K562 (cell line): ENCODE measurements around the gene ILF2. TPM values are rescaled to one million over a fixed set of nuclear protein-coding genes. Genes with fewer than 3 reads are reported as not detected.

Experiments
- ERF ChIP-seq: fragments of 450-650 bp; formaldehyde crosslinking; IDR thresholded peaks from 2 replicates; pipeline ENCODE4 v1.4.0; 2020; ENCODE audit warnings: mild to moderate bottlenecking, mixed read lengths
- ETS2 ChIP-seq: IDR thresholded peaks from 2 replicates; pipeline ENCODE4 v1.6.1; 2016; ENCODE audit warnings: borderline replicate concordance, missing genetic modification characterization, mild to moderate bottlenecking, moderate library complexity, missing compliant biosample characterization; ENCODE audit not compliant: poor library complexity, severe bottlenecking
- ETV1 ChIP-seq: fragments of 450-650 bp; conservative IDR thresholded peaks from 2 replicates; pipeline ENCODE4 v1.6.1; 2016; ENCODE audit warnings: missing genetic modification characterization, control low read depth, low read depth, missing compliant biosample characterization
- GTF2E2 ChIP-seq: fragments of 200-800 bp; sonication (Bioruptor generic); IDR thresholded peaks from 2 replicates; pipeline ENCODE4 v1.6.1; 2016; ENCODE audit warnings: missing genetic modification characterization, missing compliant biosample characterization
- KLF1 ChIP-seq: fragments of 450-650 bp; IDR thresholded peaks from 2 replicates; pipeline ENCODE4 v1.6.1; 2016; ENCODE audit warnings: missing genetic modification characterization, missing compliant biosample characterization
- NONO ChIP-seq, 2 experiments: fragments of 200-400 bp in 1 of 2; fragments of 450-650 bp in 1 of 2; formaldehyde crosslinking in 1 of 2; IDR thresholded peaks; 2 replicates each; pipeline ENCODE4 v1.6.1; 2017; ENCODE audit warnings: low read depth in 2 of 2, mild to moderate bottlenecking in 2 of 2, moderate library complexity in 2 of 2, low read length in 1 of 2
- NR2C2 ChIP-seq, 2 experiments: fragments of 200-800 bp in 1 of 2; sonication (Bioruptor generic) in 1 of 2; sonication (generic) in 1 of 2; formaldehyde crosslinking in 1 of 2; IDR thresholded peaks; 2 replicates each; pipeline versions ENCODE4 v1.6.1 to v1.8.0; 2016 to 2022; ENCODE audit warnings: mild to moderate bottlenecking in 1 of 2, missing compliant biosample characterization in 1 of 2, missing genetic modification characterization in 1 of 2, missing genetic modification reagents in 1 of 2
- POLR2H ChIP-seq: IDR thresholded peaks from 2 replicates; pipeline ENCODE4 v1.6.1; 2016; ENCODE audit warnings: missing genetic modification characterization, low read depth, mild to moderate bottlenecking, control low read depth, missing compliant biosample characterization, moderate library complexity
- SMAD4 ChIP-seq: fragments of 250-450 bp; sonication (Bioruptor Pico); conservative IDR thresholded peaks from 2 replicates; pipeline ENCODE4 v1.8.0; 2021; ENCODE audit warnings: inconsistent platforms, mild to moderate bottlenecking, moderate library complexity
- TARDBP ChIP-seq: fragments of 450-650 bp; IDR thresholded peaks from 2 replicates; pipeline ENCODE4 v1.6.1; 2016
- polyA plus RNA-seq, 8 experiments: library from polyadenylated mRNA; depleted of rRNA in 4 of 8; stranded (reverse) in 5 of 8; unstranded in 3 of 8; fragments of >200 nt; fragmentation: Nextera tagmentation in 2 of 8; fragmentation: Illumina TruSeq in 1 of 8; extraction: Ambion mirVana in 2 of 8; extraction: Trizol in 1 of 8; gene quantifications; 2 replicates each; pipeline versions ENCODE4 v1.2.1 to v1.2.3, GENCODE V29; 2011 to 2014; ENCODE audit warnings: inconsistent platforms in 1 of 8, missing spikeins in 1 of 8
- total RNA-seq, 7 experiments: library from RNA; depleted of rRNA in 6 of 7; stranded (reverse); fragments of >200 nt in 6 of 7; fragmentation: Illumina TruSeq in 2 of 7; extraction: Trizol in 2 of 7; gene quantifications; 2 replicates each; pipeline versions ENCODE4 v1.2.1 to v1.2.3, GENCODE V29; 2011 to 2021; ENCODE audit warnings: low replicate concordance in 1 of 7
- TF ChIP-seq, protein P1 (sequence below): IDR thresholded peaks from 3 replicates; pipeline ENCODE4 v1.6.1; 2011; ENCODE audit warnings: borderline replicate concordance, mild to moderate bottlenecking; ENCODE audit not compliant: insufficient read length, insufficient read depth
- TF ChIP-seq, protein P2 (sequence below), 2 experiments: IDR thresholded peaks; 2 replicates each; pipeline ENCODE4 v1.6.1; 2011; ENCODE audit warnings: borderline replicate concordance in 1 of 2, control low read depth in 1 of 2, low read depth in 1 of 2, low read length in 1 of 2, mild to moderate bottlenecking in 1 of 2, mixed read lengths in 1 of 2, moderate library complexity in 1 of 2; ENCODE audit not compliant: insufficient read depth in 1 of 2, insufficient read length in 1 of 2, poor library complexity in 1 of 2, severe bottlenecking in 1 of 2; ENCODE audit errors: extremely low read depth in 1 of 2
- TF ChIP-seq, protein P3 (sequence below), 2 experiments: fragments of 450-650 bp in 1 of 2; sonication (generic) in 1 of 2; formaldehyde crosslinking in 1 of 2; IDR thresholded peaks in 1 of 2; conservative IDR thresholded peaks in 1 of 2; 2 replicates each; pipeline versions ENCODE4 v1.6.1 to v1.8.1; 2016 to 2023; ENCODE audit warnings: mild to moderate bottlenecking in 2 of 2, moderate library complexity in 2 of 2, inconsistent platforms in 1 of 2, missing genetic modification reagents in 1 of 2
- TF ChIP-seq, protein P4 (sequence below): sonication (generic); formaldehyde crosslinking; IDR thresholded peaks from 2 replicates; pipeline ENCODE4 v1.8.0; 2023; ENCODE audit warnings: mild to moderate bottlenecking, missing genetic modification reagents

Gene ILF2
- total and polyA plus RNA-seq, 9 of the 15 experiments (the other 6 are each of a cell fraction or from before 2014, with no cell fraction given), result 282 to 726 (median 474) TPM

DNA sequence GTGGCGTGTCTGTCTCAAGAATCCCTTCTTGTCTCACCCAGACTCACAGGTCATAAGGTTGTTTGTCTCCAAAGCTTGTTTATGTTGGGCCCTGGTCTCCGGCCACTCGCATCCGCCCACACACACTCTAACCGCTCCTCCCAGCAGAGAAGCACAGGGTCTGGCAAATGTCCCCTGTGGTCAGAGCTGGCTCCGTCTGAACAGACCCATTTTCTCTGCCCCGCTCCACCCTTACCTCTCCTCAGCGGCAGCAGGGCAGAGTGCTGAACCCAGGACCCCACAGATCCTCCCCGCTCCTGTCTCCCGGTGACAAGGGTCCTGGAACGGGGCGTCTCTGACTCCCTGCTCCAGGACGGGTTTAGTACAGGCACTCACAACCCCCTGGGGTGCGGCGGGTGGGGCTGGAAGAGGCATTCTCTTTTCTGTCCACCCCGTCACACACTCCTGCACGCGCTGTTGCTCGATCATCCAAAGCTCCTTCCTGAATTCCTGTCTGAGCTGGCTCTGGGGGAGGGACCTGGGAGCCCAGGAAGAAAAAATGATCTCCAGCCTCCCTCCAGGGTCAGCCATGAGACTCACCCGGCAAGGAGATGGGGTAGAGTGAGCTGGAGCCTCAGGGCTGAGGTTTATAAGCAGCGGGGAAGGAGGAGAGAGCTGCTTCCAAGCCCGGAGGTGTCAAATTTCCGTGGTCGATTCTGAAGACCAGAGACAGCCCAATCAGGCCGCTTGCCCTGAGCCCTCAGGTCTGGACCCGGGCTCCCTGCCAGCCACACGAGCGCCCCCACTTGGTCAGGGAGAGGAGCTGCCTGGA lies 43.7 kb downstream of the ILF2 start, which contains the start of gene S100A13 (continued):
- TF ChIP-seq ETV1 (tag), result 0 out of 2 replicates have a peak, but pooled peaks have one; percentile 45
- TF ChIP-seq, protein P1, sequence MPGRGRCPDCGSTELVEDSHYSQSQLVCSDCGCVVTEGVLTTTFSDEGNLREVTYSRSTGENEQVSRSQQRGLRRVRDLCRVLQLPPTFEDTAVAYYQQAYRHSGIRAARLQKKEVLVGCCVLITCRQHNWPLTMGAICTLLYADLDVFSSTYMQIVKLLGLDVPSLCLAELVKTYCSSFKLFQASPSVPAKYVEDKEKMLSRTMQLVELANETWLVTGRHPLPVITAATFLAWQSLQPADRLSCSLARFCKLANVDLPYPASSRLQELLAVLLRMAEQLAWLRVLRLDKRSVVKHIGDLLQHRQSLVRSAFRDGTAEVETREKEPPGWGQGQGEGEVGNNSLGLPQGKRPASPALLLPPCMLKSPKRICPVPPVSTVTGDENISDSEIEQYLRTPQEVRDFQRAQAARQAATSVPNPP, result no peak
- 0 out of 2 replicates have a peak, but pooled peaks have one; percentile 39 for TF ChIP-seq KLF1 (tag)
- TF ChIP-seq ERF (CRISPR knock-in tag), result 0 out of 2 replicates have a peak, but pooled peaks have one; percentile 8
- TF ChIP-seq, protein P2, sequence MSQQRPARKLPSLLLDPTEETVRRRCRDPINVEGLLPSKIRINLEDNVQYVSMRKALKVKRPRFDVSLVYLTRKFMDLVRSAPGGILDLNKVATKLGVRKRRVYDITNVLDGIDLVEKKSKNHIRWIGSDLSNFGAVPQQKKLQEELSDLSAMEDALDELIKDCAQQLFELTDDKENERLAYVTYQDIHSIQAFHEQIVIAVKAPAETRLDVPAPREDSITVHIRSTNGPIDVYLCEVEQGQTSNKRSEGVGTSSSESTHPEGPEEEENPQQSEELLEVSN (IDR thresholded peaks at IDR 0.05; ENCODE audit: borderline replicate concordance in 1 of 2, extremely low read depth in 1 of 2, insufficient read depth in 1 of 2, insufficient read length in 1 of 2, low read depth in 1 of 2, low read length in 1 of 2, poor library complexity in 1 of 2, severe bottlenecking in 1 of 2), result peak in 1 of 2 experiments; percentile 46
- peak; percentile 93 for TF ChIP-seq POLR2H (tag)
- no peak for TF ChIP-seq TARDBP
- peak in 1 of 2 experiments; percentile 15; a peak in 1 of 4 replicates for TF ChIP-seq NONO (IDR thresholded peaks at IDR 0.05; ENCODE audit: low read depth in 2 of 2, low read length in 1 of 2)
- TF ChIP-seq, protein P3, sequence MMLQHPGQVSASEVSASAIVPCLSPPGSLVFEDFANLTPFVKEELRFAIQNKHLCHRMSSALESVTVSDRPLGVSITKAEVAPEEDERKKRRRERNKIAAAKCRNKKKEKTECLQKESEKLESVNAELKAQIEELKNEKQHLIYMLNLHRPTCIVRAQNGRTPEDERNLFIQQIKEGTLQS (IDR thresholded peaks at IDR 0.05), result no peak; the same call in 1 of the 2 replicates
- TF ChIP-seq, protein P3 (CRISPR knock-in tag; conservative IDR thresholded peaks at IDR 0.05), result peak; percentile 56; the same call in 1 of the 2 replicates
- peak; percentile 33; the same call in 1 of the 2 replicates for TF ChIP-seq SMAD4 (CRISPR knock-in tag)
- no peak for TF ChIP-seq ETS2 (tag)
- TF ChIP-seq GTF2E2 (tag), result peak; percentile 93
- TF ChIP-seq NR2C2 (CRISPR knock-in tag; IDR thresholded peaks at IDR 0.05), result 0 out of 2 replicates have a peak, but pooled peaks have one; percentile 32
- peak; percentile 72 for TF ChIP-seq NR2C2 (tag; IDR thresholded peaks at IDR 0.05)
- TF ChIP-seq, protein P4, sequence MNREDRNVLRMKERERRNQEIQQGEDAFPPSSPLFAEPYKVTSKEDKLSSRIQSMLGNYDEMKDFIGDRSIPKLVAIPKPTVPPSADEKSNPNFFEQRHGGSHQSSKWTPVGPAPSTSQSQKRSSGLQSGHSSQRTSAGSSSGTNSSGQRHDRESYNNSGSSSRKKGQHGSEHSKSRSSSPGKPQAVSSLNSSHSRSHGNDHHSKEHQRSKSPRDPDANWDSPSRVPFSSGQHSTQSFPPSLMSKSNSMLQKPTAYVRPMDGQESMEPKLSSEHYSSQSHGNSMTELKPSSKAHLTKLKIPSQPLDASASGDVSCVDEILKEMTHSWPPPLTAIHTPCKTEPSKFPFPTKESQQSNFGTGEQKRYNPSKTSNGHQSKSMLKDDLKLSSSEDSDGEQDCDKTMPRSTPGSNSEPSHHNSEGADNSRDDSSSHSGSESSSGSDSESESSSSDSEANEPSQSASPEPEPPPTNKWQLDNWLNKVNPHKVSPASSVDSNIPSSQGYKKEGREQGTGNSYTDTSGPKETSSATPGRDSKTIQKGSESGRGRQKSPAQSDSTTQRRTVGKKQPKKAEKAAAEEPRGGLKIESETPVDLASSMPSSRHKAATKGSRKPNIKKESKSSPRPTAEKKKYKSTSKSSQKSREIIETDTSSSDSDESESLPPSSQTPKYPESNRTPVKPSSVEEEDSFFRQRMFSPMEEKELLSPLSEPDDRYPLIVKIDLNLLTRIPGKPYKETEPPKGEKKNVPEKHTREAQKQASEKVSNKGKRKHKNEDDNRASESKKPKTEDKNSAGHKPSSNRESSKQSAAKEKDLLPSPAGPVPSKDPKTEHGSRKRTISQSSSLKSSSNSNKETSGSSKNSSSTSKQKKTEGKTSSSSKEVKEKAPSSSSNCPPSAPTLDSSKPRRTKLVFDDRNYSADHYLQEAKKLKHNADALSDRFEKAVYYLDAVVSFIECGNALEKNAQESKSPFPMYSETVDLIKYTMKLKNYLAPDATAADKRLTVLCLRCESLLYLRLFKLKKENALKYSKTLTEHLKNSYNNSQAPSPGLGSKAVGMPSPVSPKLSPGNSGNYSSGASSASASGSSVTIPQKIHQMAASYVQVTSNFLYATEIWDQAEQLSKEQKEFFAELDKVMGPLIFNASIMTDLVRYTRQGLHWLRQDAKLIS (CRISPR knock-in tag), result peak; percentile 62; the same call in 1 of the 2 replicates
